LNCaP clone FGC (cell line): Measurements from ENCODE around the gene ZSWIM3.

Experiments used
- DNase-seq: peaks from one replicate; pipeline ENCODE4 v3.0.0-alpha.2; 2011; ENCODE audit warnings: low read depth
- H3K4me3 ChIP-seq: 2 replicates; pipeline ENCODE4 v1.5.1; 2011; ENCODE audit warnings: mild to moderate bottlenecking, low read depth, low read length, control low read depth
- CTCF ChIP-seq: IDR thresholded peaks from 2 replicates; pipeline ENCODE4 v1.5.1; 2012; ENCODE audit warnings: mild to moderate bottlenecking; ENCODE audit not compliant: control insufficient read depth, insufficient read depth; ENCODE audit errors: extremely low read depth

ZSWIM3 gene

GRCh38 chr20:45840700-45841198 lies 16.7 kb upstream of the ZSWIM3 start:
- no peak for DNase-seq
- TF ChIP-seq CTCF = no peak
- H3K4me3 ChIP-seq = no peak overlapping the region

GRCh38 chr20:45841407-45842129 lies 15.8 kb upstream of the ZSWIM3 start:
- DNase-seq = no peak
- H3K4me3 ChIP-seq = no peak overlapping the region
- no peak for TF ChIP-seq CTCF

- no peak for DNase-seq
- no peak overlapping the region for H3K4me3 ChIP-seq
- no peak for TF ChIP-seq CTCF
Observed at GRCh38 chr20:45842169-45842812, 15.1 kb upstream of the ZSWIM3 start.

- TF ChIP-seq CTCF = no peak
- no peak for DNase-seq
- no peak overlapping the region for H3K4me3 ChIP-seq
Observed at GRCh38 chr20:45843506-45843905, 13.9 kb upstream of the ZSWIM3 start.

GRCh38 chr20:45845452-45845851 lies 12.0 kb upstream of the ZSWIM3 start:
- DNase-seq = no peak
- H3K4me3 ChIP-seq = no peak overlapping the region
- TF ChIP-seq CTCF = no peak

- TF ChIP-seq CTCF = no peak
- DNase-seq = no peak
- H3K4me3 ChIP-seq = no peak overlapping the region
Observed at GRCh38 chr20:45848421-45848820, 9.0 kb upstream of the ZSWIM3 start.
